ENCODE measurements around the gene CD300LF. TPM values are rescaled to one million over a fixed set of nuclear protein-coding genes. Genes with fewer than 3 reads are reported as not detected.

The CD300LF gene
- total RNA-seq, 2 donors from 2014 or later, result 2.3 TPM; not detected in 1

- Histone ChIP-seq H3K27me3 (replicated peaks; ENCODE audit: insufficient read depth) (no peaks in the 10 kb centered on the region), H3K4me1 (ENCODE audit: control insufficient read depth in 1 of 2, low read depth in 2 of 2) (no peaks in the 10 kb centered on the region), H3K27ac (no peak overlapping the region), H3K36me3 (no peaks in the 10 kb centered on the region), H3K4me3 (no peak overlapping the region), H3K9me3 (no peaks in the 10 kb centered on the region)
- no peak for TF ChIP-seq CTCF (IDR thresholded peaks at IDR 0.05)
- DNase-seq (ENCODE audit: low spot score) (no peak), ATAC-seq (ENCODE audit: insufficient number of reproducible peaks, low FRiP score, low read depth) (no peak)
Observed at GRCh38 chr17:74722782-74723181, 10.1 kb upstream of the CD300LF start.

GRCh38 chr17:74720506-74720905, 7.8 kb upstream of the CD300LF start:
- TF ChIP-seq CTCF (IDR thresholded peaks at IDR 0.05), result no peak
- Histone ChIP-seq H3K9me3 (no peaks in the 10 kb centered on the region), H3K4me1 (ENCODE audit: control insufficient read depth in 1 of 2, low read depth in 2 of 2) (no peaks in the 10 kb centered on the region), H3K27ac (no peak overlapping the region), H3K36me3 (no peaks in the 10 kb centered on the region), H3K27me3 (replicated peaks; ENCODE audit: insufficient read depth) (no peaks in the 10 kb centered on the region), H3K4me3 (no peak overlapping the region)
- no peak for ATAC-seq (ENCODE audit: insufficient number of reproducible peaks, low FRiP score, low read depth)
- DNase-seq (ENCODE audit: low spot score), result no peak

GRCh38 chr17:74715144-74715543, 2.4 kb upstream of the CD300LF start:
- ATAC-seq (ENCODE audit: insufficient number of reproducible peaks, low FRiP score, low read depth) (no peak), DNase-seq (ENCODE audit: low spot score) (no peak)
- Histone ChIP-seq H3K36me3 (no peaks in the 10 kb centered on the region), H3K4me3 (no peak overlapping the region), H3K4me1 (ENCODE audit: control insufficient read depth in 1 of 2, low read depth in 2 of 2) (no peaks in the 10 kb centered on the region), H3K27ac (no peak overlapping the region), H3K27me3 (replicated peaks; ENCODE audit: insufficient read depth) (no peaks in the 10 kb centered on the region), H3K9me3 (no peaks in the 10 kb centered on the region)
- TF ChIP-seq CTCF (IDR thresholded peaks at IDR 0.05), result no peak

GRCh38 chr17:74713171-74713755, 540 bp upstream of the CD300LF start:
- ATAC-seq (ENCODE audit: insufficient number of reproducible peaks, low FRiP score, low read depth), result no peak
- Histone ChIP-seq H3K4me3 (no peak overlapping the region), H3K4me1 (ENCODE audit: control insufficient read depth in 1 of 2, low read depth in 2 of 2) (no peaks in the 10 kb centered on the region), H3K27ac (no peak overlapping the region), H3K27me3 (replicated peaks; ENCODE audit: insufficient read depth) (no peaks in the 10 kb centered on the region), H3K9me3 (no peaks in the 10 kb centered on the region), H3K36me3 (no peaks in the 10 kb centered on the region)
- TF ChIP-seq CTCF (IDR thresholded peaks at IDR 0.05), result no peak
- DNase-seq (ENCODE audit: low spot score), result no peak

- ATAC-seq (ENCODE audit: insufficient number of reproducible peaks, low FRiP score, low read depth) (no peak), DNase-seq (ENCODE audit: low spot score) (no peak)
- Histone ChIP-seq H3K27me3 (replicated peaks; ENCODE audit: insufficient read depth) (no peaks in the 10 kb centered on the region), H3K36me3 (no peaks in the 10 kb centered on the region), H3K9me3 (no peaks in the 10 kb centered on the region), H3K4me3 (peak overlapping the region; percentile 11), H3K27ac (no peak overlapping the region), H3K4me1 (ENCODE audit: control insufficient read depth in 1 of 2, low read depth in 2 of 2) (no peaks in the 10 kb centered on the region)
- no peak for TF ChIP-seq CTCF (IDR thresholded peaks at IDR 0.05)
Observed at GRCh38 chr17:74712301-74712700, 422 bp downstream of the CD300LF start.

All from thoracic aorta (tissue), 2 donors.